22Rv1 (cell line): Measurements from ENCODE around the gene CSF1R.

Experiments
- ZFX ChIP-seq: fragments of 450-650 bp; IDR thresholded peaks from 2 replicates; pipeline ENCODE4 v1.6.1; 2017; ENCODE audit warnings: antibody characterized with exemption, borderline replicate concordance
- TF ChIP-seq, protein P1 (sequence below): fragments of 450-650 bp; IDR thresholded peaks from 2 replicates; pipeline ENCODE4 v1.5.1; 2017; ENCODE audit warnings: mild to moderate bottlenecking

- TF ChIP-seq, protein P1, sequence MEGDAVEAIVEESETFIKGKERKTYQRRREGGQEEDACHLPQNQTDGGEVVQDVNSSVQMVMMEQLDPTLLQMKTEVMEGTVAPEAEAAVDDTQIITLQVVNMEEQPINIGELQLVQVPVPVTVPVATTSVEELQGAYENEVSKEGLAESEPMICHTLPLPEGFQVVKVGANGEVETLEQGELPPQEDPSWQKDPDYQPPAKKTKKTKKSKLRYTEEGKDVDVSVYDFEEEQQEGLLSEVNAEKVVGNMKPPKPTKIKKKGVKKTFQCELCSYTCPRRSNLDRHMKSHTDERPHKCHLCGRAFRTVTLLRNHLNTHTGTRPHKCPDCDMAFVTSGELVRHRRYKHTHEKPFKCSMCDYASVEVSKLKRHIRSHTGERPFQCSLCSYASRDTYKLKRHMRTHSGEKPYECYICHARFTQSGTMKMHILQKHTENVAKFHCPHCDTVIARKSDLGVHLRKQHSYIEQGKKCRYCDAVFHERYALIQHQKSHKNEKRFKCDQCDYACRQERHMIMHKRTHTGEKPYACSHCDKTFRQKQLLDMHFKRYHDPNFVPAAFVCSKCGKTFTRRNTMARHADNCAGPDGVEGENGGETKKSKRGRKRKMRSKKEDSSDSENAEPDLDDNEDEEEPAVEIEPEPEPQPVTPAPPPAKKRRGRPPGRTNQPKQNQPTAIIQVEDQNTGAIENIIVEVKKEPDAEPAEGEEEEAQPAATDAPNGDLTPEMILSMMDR: no peak
- no peak for TF ChIP-seq ZFX
Measured at GRCh38 chr5:150135557-150136304, 49.4 kb upstream of the CSF1R start.
